Measurements from ENCODE around the gene MYD88.

DNA sequence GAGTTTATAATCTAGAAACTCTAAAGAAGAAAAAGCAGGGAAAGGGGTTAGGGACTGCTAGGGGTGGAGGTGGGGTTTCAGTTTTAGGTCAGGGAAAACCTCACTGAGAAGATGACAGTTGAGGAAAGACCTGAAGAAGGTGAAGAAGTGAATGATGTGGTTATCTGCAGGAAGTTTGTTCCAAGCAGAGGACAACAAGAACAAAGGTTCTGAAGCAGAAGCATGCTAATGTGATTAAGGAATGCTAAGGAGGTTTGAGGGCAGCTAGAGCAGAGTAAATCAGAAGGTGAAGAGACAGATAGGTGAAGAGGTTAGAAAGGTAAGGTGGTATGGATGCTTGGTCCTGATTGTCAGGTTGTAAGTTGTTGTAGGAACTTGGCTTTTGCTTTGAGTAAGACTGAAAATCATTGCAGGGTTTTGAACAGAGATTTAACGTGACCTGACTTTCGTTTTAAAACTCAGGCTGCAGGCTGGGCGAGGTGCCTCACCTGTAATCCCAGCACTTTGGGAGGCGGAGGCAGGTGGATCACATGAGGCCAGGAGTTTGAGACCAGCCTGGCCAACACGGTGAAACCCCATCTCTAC is 35.5 kb downstream of the MYD88 start:
- TF ChIP-seq, protein P1, sequence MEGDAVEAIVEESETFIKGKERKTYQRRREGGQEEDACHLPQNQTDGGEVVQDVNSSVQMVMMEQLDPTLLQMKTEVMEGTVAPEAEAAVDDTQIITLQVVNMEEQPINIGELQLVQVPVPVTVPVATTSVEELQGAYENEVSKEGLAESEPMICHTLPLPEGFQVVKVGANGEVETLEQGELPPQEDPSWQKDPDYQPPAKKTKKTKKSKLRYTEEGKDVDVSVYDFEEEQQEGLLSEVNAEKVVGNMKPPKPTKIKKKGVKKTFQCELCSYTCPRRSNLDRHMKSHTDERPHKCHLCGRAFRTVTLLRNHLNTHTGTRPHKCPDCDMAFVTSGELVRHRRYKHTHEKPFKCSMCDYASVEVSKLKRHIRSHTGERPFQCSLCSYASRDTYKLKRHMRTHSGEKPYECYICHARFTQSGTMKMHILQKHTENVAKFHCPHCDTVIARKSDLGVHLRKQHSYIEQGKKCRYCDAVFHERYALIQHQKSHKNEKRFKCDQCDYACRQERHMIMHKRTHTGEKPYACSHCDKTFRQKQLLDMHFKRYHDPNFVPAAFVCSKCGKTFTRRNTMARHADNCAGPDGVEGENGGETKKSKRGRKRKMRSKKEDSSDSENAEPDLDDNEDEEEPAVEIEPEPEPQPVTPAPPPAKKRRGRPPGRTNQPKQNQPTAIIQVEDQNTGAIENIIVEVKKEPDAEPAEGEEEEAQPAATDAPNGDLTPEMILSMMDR (conservative IDR thresholded peaks at IDR 0.05 in 1 of 2, IDR thresholded peaks at IDR 0.05 in 1 of 2; ENCODE audit: extremely low read depth in 1 of 2, insufficient read depth in 1 of 2, low read depth in 1 of 2, low read length in 2 of 2) = no peak
- TF ChIP-seq EZH2 (IDR thresholded peaks at IDR 0.05; ENCODE audit: borderline replicate concordance, low read length) = no peak
